ENCODE data around the gene ANKIB1. TPM values are rescaled to one million over a fixed set of nuclear protein-coding genes. Genes with fewer than 3 reads are reported as not detected.
A peak's percentile ranks its signal among the peaks of the same experiment; 100 is the strongest.
"Not testable (repeated sequence)": the region's sequence is repeated elsewhere in the genome, so short reads cannot be mapped to it uniquely, and the experiment has no call there.

Gene ANKIB1
- total RNA-seq, 3 donors from 2014 or later (not counting 1 experiment from before 2014, with no cell fraction given), result 70.6 to 90.2 (median 86.6) TPM

GRCh38 chr7:92404170-92404614 lies 158.4 kb downstream of the ANKIB1 start:
- Mint-ChIP-seq H3K4me3 (peak overlapping the region; percentile 72), H3K4me1 (peaks cover 19 to 23% of the 10 kb centered on the region in 2 donors), H3K36me3 (peaks cover 5% of the 10 kb centered on the region), H3K27me3 (ENCODE audit: low read depth in 2 of 2) (no peaks in the 10 kb centered on the region), H3K27ac (peak overlapping the region; percentile 62 to 74), H3K9me3 (no peaks in the 10 kb centered on the region)
- no peak for TF ChIP-seq CTCF (IDR thresholded peaks at IDR 0.05)
- WGBS (ENCODE audit: insufficient coverage), result 19% methylated on average over 6 of the region's 6 CpGs
- Histone ChIP-seq H3K27me3 (ENCODE audit: control insufficient read depth, insufficient read depth, low read length) (no peaks in the 10 kb centered on the region), H3K4me1 (ENCODE audit: control insufficient read depth, insufficient read depth, low read length) (peaks cover 12% of the 10 kb centered on the region), H3K27ac (ENCODE audit: low read length) (no peak overlapping the region), H3K4me3 (ENCODE audit: low read length) (no peak overlapping the region), H3K9me3 (ENCODE audit: control insufficient read depth, insufficient read depth, low read length) (no peaks in the 10 kb centered on the region), H3K36me3 (ENCODE audit: control insufficient read depth, insufficient read depth, low read length) (peaks cover 8% of the 10 kb centered on the region)
- intact Hi-C loops (cut with micrococcal nuclease), result no loop called here
- ATAC-seq (peak; percentile 70 to 91 (median 79)), DNase-seq (peak; percentile 31 to 48)

GRCh38 chr7:92409357-92409756 lies 163.6 kb downstream of the ANKIB1 start:
- no peaks in the 10 kb centered on the region for H3K9me3 Mint-ChIP-seq
- H3K36me3 Mint-ChIP-seq, result no peaks in the 10 kb centered on the region
- intact Hi-C loops (cut with micrococcal nuclease), result no loop called here
- Histone ChIP-seq H3K4me3 (ENCODE audit: low read length) (no peak overlapping the region), H3K9me3 (ENCODE audit: control insufficient read depth, insufficient read depth, low read length) (no peaks in the 10 kb centered on the region), H3K27me3 (ENCODE audit: control insufficient read depth, insufficient read depth, low read length) (no peaks in the 10 kb centered on the region), H3K27ac (ENCODE audit: low read length) (no peak overlapping the region), H3K4me1 (ENCODE audit: control insufficient read depth, insufficient read depth, low read length) (peaks cover 3% of the 10 kb centered on the region), H3K36me3 (ENCODE audit: control insufficient read depth, insufficient read depth, low read length) (no peaks in the 10 kb centered on the region)
- H3K4me3 Mint-ChIP-seq, result no peak overlapping the region
- no peak overlapping the region for H3K27ac Mint-ChIP-seq
- TF ChIP-seq CTCF (IDR thresholded peaks at IDR 0.05), result no peak
- peaks cover 5 to 9% of the 10 kb centered on the region in 2 donors for H3K4me1 Mint-ChIP-seq
- ATAC-seq (no peak), DNase-seq (no peak)
- 100% methylated on average over 1 of the region's 1 CpG for WGBS (ENCODE audit: insufficient coverage)
- peaks cover 11 to 17% of the 10 kb centered on the region in 2 donors for H3K27me3 Mint-ChIP-seq (ENCODE audit: low read depth in 2 of 2)

GRCh38 chr7:92410162-92410561 lies 164.4 kb downstream of the ANKIB1 start:
- H3K9me3 ChIP-seq (ENCODE audit: control insufficient read depth, insufficient read depth, low read length); H3K27me3 ChIP-seq (ENCODE audit: control insufficient read depth, insufficient read depth, low read length); H3K36me3 Mint-ChIP-seq; intact Hi-C loops (cut with micrococcal nuclease); H3K27ac ChIP-seq (ENCODE audit: low read length); H3K36me3 ChIP-seq (ENCODE audit: control insufficient read depth, insufficient read depth, low read length); H3K9me3 Mint-ChIP-seq; H3K4me1 Mint-ChIP-seq; DNase-seq; H3K4me3 Mint-ChIP-seq; H3K4me1 ChIP-seq (ENCODE audit: control insufficient read depth, insufficient read depth, low read length); H3K4me3 ChIP-seq (ENCODE audit: low read length); H3K27ac Mint-ChIP-seq; ATAC-seq: not testable (repeated sequence)
- 60% methylated on average over 1 of the region's 6 CpGs for WGBS (ENCODE audit: insufficient coverage)
- H3K27me3 Mint-ChIP-seq (ENCODE audit: low read depth in 2 of 2), result peaks cover 11 to 17% of the 10 kb centered on the region in 2 donors

- ATAC-seq, result no peak
- Histone ChIP-seq H3K4me3 (ENCODE audit: low read length) (no peak overlapping the region), H3K27me3 (ENCODE audit: control insufficient read depth, insufficient read depth, low read length) (no peaks in the 10 kb centered on the region), H3K27ac (ENCODE audit: low read length) (no peak overlapping the region), H3K36me3 (ENCODE audit: control insufficient read depth, insufficient read depth, low read length) (no peaks in the 10 kb centered on the region), H3K9me3 (ENCODE audit: control insufficient read depth, insufficient read depth, low read length) (no peaks in the 10 kb centered on the region), H3K4me1 (ENCODE audit: control insufficient read depth, insufficient read depth, low read length) (no peaks in the 10 kb centered on the region)
- Mint-ChIP-seq H3K4me1 (no peaks in the 10 kb centered on the region), H3K27me3 (ENCODE audit: low read depth in 2 of 2) (peaks cover 11 to 17% of the 10 kb centered on the region in 2 donors), H3K4me3 (no peak overlapping the region), H3K9me3 (no peaks in the 10 kb centered on the region), H3K36me3 (no peaks in the 10 kb centered on the region), H3K27ac (no peak overlapping the region)
- DNase-seq, result no peak
- intact Hi-C loops (cut with micrococcal nuclease), result no loop called here
- TF ChIP-seq CTCF (IDR thresholded peaks at IDR 0.05), result no peak
- 93% methylated on average over 10 of the region's 11 CpGs for WGBS (ENCODE audit: insufficient coverage)
Observed at GRCh38 chr7:92412745-92413144, 167.0 kb downstream of the ANKIB1 start.
